B cell (primary cell): ENCODE results near the gene CD28. TPM values are rescaled to one million over a fixed set of nuclear protein-coding genes. Genes with fewer than 3 reads are reported as not detected.

Experiments
- ATAC-seq: fragments of 200-7000 bp; cut with Tn5 transposase; one replicate; pipeline ENCODE4 v1.10.0; 2021; ENCODE audit warnings: low read depth, mild to moderate bottlenecking, moderate number of reproducible peaks, moderate library complexity
- CTCF ChIA-PET: fragments of 350-600 bp; sonication (Branson Sonifier 250); formaldehyde crosslinking; loops from one replicate; lab custom pipeline; 2021; ENCODE audit warnings: antibody characterized with exemption, inconsistent platforms; lab: Charles Lee
- POLR2A ChIA-PET: fragments of 350-600 bp; sonication (Branson Sonifier 250); formaldehyde crosslinking; loops from one replicate; lab custom pipeline; 2021; ENCODE audit warnings: antibody characterized with exemption; lab: Charles Lee
- DNase-seq: peaks from one replicate; pipeline ENCODE4 v3.0.0; 2013
- H2AFZ ChIP-seq: 2 replicates; pipeline ENCODE4 v1.6.1; 2012; ENCODE audit warnings: mild to moderate bottlenecking, low read depth, low read length; ENCODE audit not compliant: insufficient read depth, poor library complexity, severe bottlenecking
- H3K27ac ChIP-seq, 2 donors: 1 replicate in 1 of 2; 2 replicates in 1 of 2; pipeline ENCODE4 v1.5.1; 2012 to 2013; ENCODE audit warnings: low read length in 2 of 2, mild to moderate bottlenecking in 2 of 2, moderate library complexity in 1 of 2
- H3K27me3 ChIP-seq, 4 experiments: fragments of 200-600 bp in 1 of 4; sonication (generic) in 1 of 4; replicated peaks in 1 of 4; 1 replicate in 2 of 4; 2 replicates in 2 of 4; pipeline versions ENCODE4 v1.6.1 to v1.7.0; 2013 to 2016; ENCODE audit warnings: low read length in 3 of 4, mild to moderate bottlenecking in 2 of 4, mixed read lengths in 1 of 4, moderate library complexity in 1 of 4; ENCODE audit not compliant: insufficient read depth in 4 of 4, control insufficient read depth in 3 of 4; ENCODE audit errors: control extremely low read depth in 1 of 4
- H3K36me3 ChIP-seq, 2 experiments: replicated peaks in 1 of 2; 1 replicate in 1 of 2; 2 replicates in 1 of 2; pipeline versions ENCODE4 v1.6.1 to v1.7.1; 2013; ENCODE audit warnings: low read length in 1 of 2; ENCODE audit not compliant: insufficient read depth in 2 of 2, control insufficient read depth in 1 of 2; ENCODE audit errors: control extremely low read depth in 1 of 2, extremely low read depth in 1 of 2
- H3K4me1 ChIP-seq, 2 donors: fragments of 200-600 bp in 1 of 2; sonication (generic) in 1 of 2; 1 replicate in 1 of 2; 2 replicates in 1 of 2; pipeline versions ENCODE4 v1.5.1 to v1.6.1; 2013 to 2017; ENCODE audit warnings: low read length in 2 of 2; ENCODE audit not compliant: control insufficient read depth in 2 of 2, insufficient read depth in 2 of 2
- H3K4me2 ChIP-seq: replicated peaks from 2 replicates; pipeline ENCODE3; 2012; ENCODE audit warnings: mild to moderate bottlenecking, low read depth, low read length; ENCODE audit not compliant: poor library complexity, severe bottlenecking
- H3K4me3 ChIP-seq, 5 experiments: fragments of 200-600 bp in 1 of 5; sonication (generic) in 1 of 5; 1 replicate in 3 of 5; 2 replicates in 2 of 5; pipeline versions ENCODE4 v1.5.1 to v1.7.0; 2011 to 2016; ENCODE audit warnings: low read length in 4 of 5, mild to moderate bottlenecking in 4 of 5, low read depth in 2 of 5, control low read depth in 1 of 5, moderate library complexity in 1 of 5; ENCODE audit not compliant: insufficient read depth in 1 of 5; ENCODE audit errors: control extremely low read depth in 1 of 5, extremely low read depth in 1 of 5
- H3K79me2 ChIP-seq: fragments of 200-600 bp; sonication (generic); one replicate; pipeline ENCODE4 v1.6.0; 2016; ENCODE audit warnings: low read length; ENCODE audit not compliant: control insufficient read depth, insufficient read depth
- H3K9ac ChIP-seq: fragments of 200-600 bp; sonication (generic); 2 replicates; pipeline ENCODE4 v1.6.1; 2017; ENCODE audit warnings: mild to moderate bottlenecking, low read length, moderate library complexity
- H3K9me3 ChIP-seq, 3 donors: one replicate each; pipeline versions ENCODE4 v1.6.1 to v1.7.1; 2013; ENCODE audit warnings: low read length in 2 of 3; ENCODE audit not compliant: control insufficient read depth in 2 of 3, insufficient read depth in 1 of 3; ENCODE audit errors: control extremely low read depth in 1 of 3
- H4K20me1 ChIP-seq: 2 replicates; pipeline ENCODE4 v1.6.0; 2012; ENCODE audit warnings: mild to moderate bottlenecking, low read length; ENCODE audit not compliant: insufficient read depth, control insufficient read depth, poor library complexity, severe bottlenecking
- H3K27ac Mint-ChIP-seq: one replicate; pipeline ENCODE4 v1.8.0; 2021; ENCODE audit warnings: mixed read lengths
- H3K27me3 Mint-ChIP-seq: one replicate; pipeline ENCODE4 v1.8.0; 2021; ENCODE audit warnings: mixed read lengths
- H3K4me1 Mint-ChIP-seq: one replicate; pipeline ENCODE4 v1.8.0; 2021; ENCODE audit warnings: mixed read lengths
- H3K4me3 Mint-ChIP-seq: one replicate; pipeline ENCODE4 v1.8.0; 2021; ENCODE audit warnings: mixed read lengths
- H3K9me3 Mint-ChIP-seq: one replicate; pipeline ENCODE4 v1.8.0; 2022; ENCODE audit warnings: mixed read lengths; ENCODE audit not compliant: insufficient read depth
- CTCF ChIP-seq: fragments of 200-600 bp; IDR thresholded peaks from one replicate; pipeline ENCODE4 v1.8.0; 2022; ENCODE audit warnings: antibody characterized with exemption, mild to moderate bottlenecking
- EZH2 ChIP-seq: IDR thresholded peaks from 2 replicates; pipeline ENCODE4 v1.6.1; 2012; ENCODE audit warnings: borderline replicate concordance, low read depth, mild to moderate bottlenecking, moderate library complexity, low read length; ENCODE audit not compliant: insufficient read depth, poor library complexity, severe bottlenecking
- WGBS: methylation state at CpG from one replicate; pipeline ENCODE4 v1.1.5; 2013; ENCODE audit warnings: missing lambda C conversion rate; ENCODE audit not compliant: insufficient coverage; 5-methylcytosine and 5-hydroxymethylcytosine counted together
- intact Hi-C: fragments of 100-400 bp; cut with micrococcal nuclease; formaldehyde crosslinking; loops from one replicate; pipeline ENCODE4 v1.10.0; 2022
- polyA plus RNA-seq: library from polyadenylated mRNA; depleted of rRNA; stranded (reverse); fragments of >200 nt; gene quantifications from 2 replicates; pipeline ENCODE4 v1.2.3, GENCODE V29; 2012
- total RNA-seq, 2 donors: library from RNA; stranded (reverse); fragments of 120-200 nt in 1 of 2; gene quantifications; 1 replicate in 1 of 2; 2 replicates in 1 of 2; pipeline versions ENCODE4 v1.2.3 to v1.2.4, GENCODE V29; 2013 to 2022

CD28 gene
- total and polyA plus RNA-seq, 2 donors (not counting 1 experiment from before 2014, with no cell fraction given) = 0.18 to 0.37 TPM

- H3K4me1 ChIP-seq = peaks cover 13 to 14% of the 10 kb centered on the region in 2 donors
- intact Hi-C loops = no loop called here
- H3K9ac ChIP-seq = no peak overlapping the region
- H4K20me1 ChIP-seq = no peaks in the 10 kb centered on the region
- H3K27ac ChIP-seq = no peak overlapping the region
- H3K4me3 ChIP-seq = no peak overlapping the region
- H3K4me2 ChIP-seq = no peak overlapping the region
- TF ChIP-seq CTCF = no peak
- TF ChIP-seq EZH2 = no peak
- ChIA-PET POLR2A (no interaction called here), CTCF (no interaction called here)
- Mint-ChIP-seq H3K4me1 (peaks cover 12% of the 10 kb centered on the region), H3K27me3 (peaks cover 63% of the 10 kb centered on the region), H3K9me3 (peaks cover 8% of the 10 kb centered on the region), H3K4me3 (no peak overlapping the region), H3K27ac (no peak overlapping the region)
- H3K27me3 ChIP-seq = peaks cover 0 to 10% (median 4%) of the 10 kb centered on the region in 4 experiments
- H3K36me3 ChIP-seq = no peaks in the 10 kb centered on the region
- no peak overlapping the region for H2AFZ ChIP-seq
- ATAC-seq (no peak), DNase-seq (no peak)
- H3K79me2 ChIP-seq = no peaks in the 10 kb centered on the region
- WGBS = 97% methylated on average over 4 of the region's 6 CpGs
- peaks cover 0 to 8% (median 7%) of the 10 kb centered on the region in 3 donors for H3K9me3 ChIP-seq
Observed at GRCh38 chr2:203705178-203705577, 1.3 kb upstream of the CD28 start.

- Mint-ChIP-seq H3K27me3 (peaks cover 70% of the 10 kb centered on the region), H3K9me3 (peaks cover 8% of the 10 kb centered on the region), H3K4me1 (peaks cover 12% of the 10 kb centered on the region), H3K4me3 (no peak overlapping the region), H3K27ac (no peak overlapping the region)
- H2AFZ ChIP-seq = no peak overlapping the region
- DNase-seq = no peak
- H3K36me3 ChIP-seq = no peaks in the 10 kb centered on the region
- H3K9ac ChIP-seq = no peak overlapping the region
- H3K27ac ChIP-seq = no peak overlapping the region
- ChIA-PET POLR2A (no interaction called here), CTCF (no interaction called here)
- H3K4me3 ChIP-seq = no peak overlapping the region
- H3K4me1 ChIP-seq = peaks cover 13 to 14% of the 10 kb centered on the region in 2 donors
- no peaks in the 10 kb centered on the region for H4K20me1 ChIP-seq
- no peak for ATAC-seq
- no peaks in the 10 kb centered on the region for H3K79me2 ChIP-seq
- intact Hi-C loops = no loop called here
- TF ChIP-seq EZH2 (no peak), CTCF (no peak)
- H3K27me3 ChIP-seq = peaks cover 0 to 10% (median 5%) of the 10 kb centered on the region in 4 experiments
- WGBS = 100% methylated on average over 2 of the region's 5 CpGs
- H3K4me2 ChIP-seq = no peak overlapping the region
- peaks cover 0 to 8% (median 6%) of the 10 kb centered on the region in 3 donors for H3K9me3 ChIP-seq
Observed at GRCh38 chr2:203707530-203707929, 1.1 kb downstream of the CD28 start.
